ENCODE results near the gene DOLPP1.
"Not testable (repeated sequence)": the region's sequence is repeated elsewhere in the genome, so short reads cannot be mapped to it uniquely, and the experiment has no call there.

Gene DOLPP1

GRCh38 chr9:129113645-129114304 lies 32.9 kb downstream of the DOLPP1 start:
- no peak for FAIRE-seq

DNA sequence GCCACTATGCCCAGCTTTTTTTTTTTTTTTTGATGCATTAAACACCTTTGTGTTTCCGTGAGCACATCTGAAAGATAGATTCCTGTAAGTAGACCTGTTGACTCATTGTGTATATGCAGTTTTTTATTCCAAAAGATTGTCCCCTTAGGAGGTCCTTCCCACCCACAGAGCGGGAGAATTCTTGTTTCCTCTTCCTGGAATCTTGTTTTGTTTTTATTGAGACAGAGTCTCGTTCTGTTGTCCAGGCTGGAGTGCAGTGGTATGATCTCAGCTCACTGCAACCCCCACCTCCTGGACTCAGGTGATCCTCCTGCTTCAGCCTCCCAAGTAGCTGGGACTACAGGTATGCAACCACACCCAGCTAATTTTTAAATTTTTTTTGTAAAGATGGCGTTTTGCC lies 37.9 kb downstream of the DOLPP1 start:
- FAIRE-seq, result no peak

- FAIRE-seq, result no peak
These were observed 40.6 kb downstream of the DOLPP1 start for GRCh38 chr9:129121483-129121882.

DNA sequence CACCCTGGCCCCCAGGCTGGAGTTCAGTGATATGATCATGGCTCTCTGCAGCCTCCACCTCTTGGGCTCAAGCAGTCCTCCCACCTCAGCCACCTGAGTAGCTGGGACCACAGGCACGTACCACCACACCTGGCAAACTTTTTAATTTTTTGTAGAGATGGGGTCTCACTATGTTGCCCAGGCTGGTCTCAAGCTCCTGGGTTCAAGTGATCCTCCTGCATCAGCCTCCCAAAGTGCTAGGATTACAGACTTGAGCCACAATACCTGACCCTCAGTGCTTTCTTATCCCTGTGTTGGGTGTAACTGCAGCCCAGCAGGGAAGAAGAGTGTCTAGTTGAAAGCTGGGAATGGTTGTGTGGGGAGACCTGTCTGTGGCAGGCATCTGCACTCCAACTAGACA lies 41.2 kb downstream of the DOLPP1 start:
- no peak for FAIRE-seq

DNA sequence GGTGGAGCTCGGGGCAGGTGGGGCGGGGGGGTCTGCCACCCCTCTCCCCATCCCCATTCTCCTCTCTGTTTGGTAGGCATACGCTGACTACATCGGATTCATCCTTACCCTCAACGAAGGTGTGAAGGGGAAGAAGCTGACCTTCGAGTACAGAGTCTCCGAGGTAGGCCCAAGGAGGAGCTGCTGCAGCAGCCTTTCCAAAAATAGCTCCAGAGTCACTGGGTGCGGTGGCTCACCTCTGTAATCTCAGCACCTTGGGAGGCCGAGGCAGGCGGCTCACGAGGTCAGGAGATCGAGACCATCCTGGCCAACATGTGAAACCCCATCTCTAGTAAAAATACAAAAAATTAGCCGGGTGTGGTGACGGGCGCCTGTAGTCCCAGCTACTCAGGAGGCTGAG lies 42.1 kb downstream of the DOLPP1 start:
- FAIRE-seq, result not testable (repeated sequence)

- no peak for FAIRE-seq
These were observed 43.7 kb downstream of the DOLPP1 start for GRCh38 chr9:129124506-129125069.

GRCh38 chr9:129125478-129125877 lies 44.6 kb downstream of the DOLPP1 start:
- no peak for FAIRE-seq

DNA sequence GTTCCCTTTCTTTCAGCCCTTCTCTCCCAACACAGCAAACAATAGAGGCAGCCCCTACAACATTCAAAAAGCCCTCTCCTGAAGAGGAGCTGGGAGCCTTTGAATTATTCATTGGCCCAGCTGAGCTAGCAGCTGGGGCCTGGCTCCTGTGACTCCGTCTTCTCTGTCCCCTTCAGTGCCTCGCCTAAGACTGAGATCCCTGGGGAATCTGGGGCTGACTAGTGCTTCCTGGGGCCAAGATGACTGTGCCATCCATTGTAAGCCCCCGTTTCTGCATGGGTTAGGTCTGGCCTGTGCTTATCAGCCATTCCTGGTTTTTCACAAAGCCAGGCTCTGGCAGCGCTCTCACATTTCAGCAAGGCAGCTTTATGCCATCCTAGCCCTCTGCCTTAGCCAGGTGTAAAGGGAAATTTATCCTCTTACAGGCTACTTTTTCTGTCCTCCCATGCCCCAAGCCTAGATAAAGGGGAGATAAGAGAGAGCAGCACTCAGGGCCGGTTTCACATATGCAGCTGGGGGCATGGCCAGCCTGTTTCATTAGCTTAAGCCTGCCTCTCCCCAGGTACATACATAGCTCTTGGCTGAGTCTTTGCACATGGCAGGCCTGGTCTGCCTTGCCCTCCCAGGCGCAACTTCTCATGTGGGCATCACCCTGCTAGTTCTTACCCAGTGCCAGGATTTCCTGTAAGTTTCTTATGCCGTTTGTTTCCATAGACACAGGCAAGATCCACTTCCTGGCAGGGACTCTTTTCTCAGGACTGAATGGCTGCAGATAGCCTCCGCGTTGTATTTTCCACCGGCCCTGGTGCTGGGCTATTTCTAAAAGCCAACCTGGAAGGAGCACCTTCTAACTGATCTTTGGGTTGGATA lies 46.1 kb downstream of the DOLPP1 start:
- no peak for FAIRE-seq

DNA sequence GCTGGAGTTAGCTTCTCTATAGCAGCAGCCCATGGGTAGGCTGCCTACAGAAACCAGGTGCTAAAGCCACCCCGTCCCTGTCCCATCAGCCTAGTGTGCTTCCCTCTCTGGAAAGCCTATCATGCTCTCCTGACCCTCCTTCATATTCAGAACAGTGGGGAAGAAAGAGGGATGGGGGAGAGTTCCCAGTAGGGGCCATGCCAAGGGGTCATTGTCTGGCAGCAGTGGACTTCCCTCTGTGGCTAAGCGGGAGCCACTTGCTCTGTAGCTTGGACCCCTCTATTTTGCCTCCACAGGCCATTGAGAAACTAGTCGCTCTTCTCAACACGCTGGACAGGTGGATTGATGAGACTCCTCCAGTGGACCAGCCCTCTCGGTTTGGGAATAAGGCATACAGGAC lies 47.8 kb downstream of the DOLPP1 start:
- FAIRE-seq, result no peak

GRCh38 chr9:129130271-129130670 lies 49.4 kb downstream of the DOLPP1 start:
- not testable (repeated sequence) for FAIRE-seq

DNA sequence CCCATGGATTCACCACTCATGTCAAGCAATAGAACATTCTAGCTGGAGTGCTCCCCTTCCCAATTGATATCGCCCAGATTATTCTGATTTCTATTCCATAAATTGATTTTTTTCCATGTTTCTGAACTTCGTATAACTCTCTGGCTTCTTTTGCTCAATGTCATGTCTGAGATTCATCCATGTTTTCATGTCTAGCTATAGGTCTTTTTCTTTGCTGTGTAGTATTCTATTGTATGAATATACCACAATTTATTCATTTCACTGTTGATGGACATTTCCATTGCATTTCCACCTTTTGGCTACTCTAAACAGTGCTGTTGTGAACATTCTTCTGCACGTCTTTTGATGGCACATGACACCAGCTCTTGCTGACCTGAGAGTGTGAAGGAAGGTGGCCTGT lies 49.9 kb downstream of the DOLPP1 start:
- FAIRE-seq, result no peak

DNA sequence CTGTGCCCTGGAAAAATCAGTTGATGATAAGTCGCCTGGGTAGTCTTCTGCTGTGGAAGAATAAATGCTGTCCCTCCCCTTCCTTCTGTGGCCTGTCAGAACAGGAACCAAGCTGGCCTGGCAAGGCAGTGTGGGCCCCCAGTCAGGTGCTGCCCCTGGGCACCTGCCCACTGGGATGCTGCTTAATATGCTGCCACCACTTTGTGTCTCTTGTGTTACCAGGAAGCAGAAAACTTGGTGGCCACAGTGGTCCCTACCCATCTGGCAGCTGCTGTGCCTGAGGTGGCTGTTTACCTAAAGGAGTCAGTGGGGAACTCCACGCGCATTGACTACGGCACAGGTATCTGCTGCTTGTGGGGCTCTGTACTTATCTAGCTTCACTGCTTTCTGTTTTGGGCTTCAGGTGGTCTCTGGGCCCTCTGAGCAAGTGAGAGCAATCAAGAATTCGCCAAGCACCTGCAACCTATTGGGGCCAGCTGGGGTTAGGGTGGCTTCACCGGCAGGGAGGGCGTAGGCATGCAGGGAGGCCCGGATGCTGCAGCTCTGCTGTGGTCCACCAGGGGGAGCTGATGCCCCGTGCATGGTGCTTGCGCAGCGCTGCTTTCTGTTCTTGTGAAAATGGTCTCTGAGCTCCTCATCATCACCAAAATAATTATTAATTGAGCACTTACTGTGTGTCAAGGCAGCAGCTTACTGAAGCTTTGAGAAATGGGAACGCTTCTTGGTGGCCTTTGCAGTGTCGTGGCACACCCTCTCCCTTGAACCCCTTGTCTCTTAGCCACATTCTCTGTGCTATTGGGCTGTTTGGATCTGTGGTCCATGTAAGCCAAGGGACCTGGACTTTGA lies 50.6 kb downstream of the DOLPP1 start:
- no peak for FAIRE-seq

- no peak for FAIRE-seq
These were observed 52.2 kb downstream of the DOLPP1 start for GRCh38 chr9:129133082-129133481.

GRCh38 chr9:129135476-129135875 lies 54.6 kb downstream of the DOLPP1 start:
- FAIRE-seq, result no peak

DNA sequence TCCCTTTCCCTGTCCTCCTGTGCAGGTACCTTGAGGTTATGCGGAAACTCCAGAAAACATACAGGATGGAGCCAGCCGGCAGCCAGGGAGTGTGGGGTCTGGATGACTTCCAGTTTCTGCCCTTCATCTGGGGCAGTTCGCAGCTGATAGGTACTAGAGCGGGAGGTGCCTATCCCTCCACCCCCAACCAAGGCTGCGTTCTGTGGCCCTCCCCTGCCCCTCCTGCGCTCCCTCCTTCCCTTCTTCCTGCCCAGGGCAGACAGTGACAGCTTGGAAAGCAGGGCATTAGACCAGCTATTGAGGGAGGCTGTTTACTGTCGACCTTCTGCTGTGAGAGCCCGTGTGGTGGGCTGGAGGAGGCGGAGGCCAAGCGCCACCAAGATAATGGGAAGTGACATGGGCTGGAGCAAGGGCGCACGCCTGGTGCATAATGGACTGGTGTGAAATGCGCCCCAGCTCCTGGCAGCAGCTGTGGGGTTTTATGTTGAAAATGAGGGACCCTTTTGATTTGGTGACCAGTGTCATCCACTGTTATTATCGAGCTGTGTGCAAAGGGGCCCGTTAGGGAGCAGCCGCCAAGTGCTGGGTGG lies 55.6 kb downstream of the DOLPP1 start:
- FAIRE-seq, result no peak

- FAIRE-seq, result no peak
These were observed 56.6 kb downstream of the DOLPP1 start for GRCh38 chr9:129137292-129138143.

GRCh38 chr9:129138144-129138462 lies 57.2 kb downstream of the DOLPP1 start:
- no peak for FAIRE-seq

DNA sequence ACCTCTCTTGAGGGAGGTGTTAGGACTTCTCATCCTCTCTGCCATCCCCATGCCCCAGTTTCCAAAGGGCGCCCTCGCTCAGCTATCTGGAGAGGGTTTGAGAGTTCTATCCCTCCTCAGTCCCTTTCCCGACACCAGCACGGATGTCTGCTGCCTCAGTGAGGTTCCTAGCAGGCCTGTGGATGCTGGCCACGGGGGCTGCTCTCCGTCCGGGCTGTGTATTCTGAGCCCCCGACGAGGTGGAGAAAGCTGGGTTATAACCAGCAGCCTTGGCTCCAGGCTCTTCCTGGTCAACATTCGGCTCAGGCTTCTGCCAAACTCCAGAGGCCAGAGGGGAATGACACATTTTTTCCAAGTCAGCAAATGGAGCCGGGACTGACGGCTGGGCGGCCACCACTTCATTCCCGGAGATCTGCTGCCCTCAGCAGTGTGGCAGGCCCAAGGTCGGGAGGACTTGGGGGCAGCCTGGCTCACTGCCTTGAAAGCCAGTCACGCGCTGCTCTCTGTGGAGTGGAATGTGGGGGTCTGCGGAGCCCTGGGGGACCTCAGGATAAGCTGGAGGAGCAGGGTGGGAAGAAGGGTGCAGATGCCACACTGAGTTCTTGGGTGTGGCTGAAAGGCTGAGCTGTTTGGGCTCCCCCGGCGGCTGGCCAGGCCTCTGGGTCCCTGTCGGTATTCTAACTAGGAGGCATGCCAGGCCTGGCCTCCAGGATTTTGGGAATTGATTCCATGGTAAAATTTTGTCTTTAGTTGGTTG lies 57.7 kb downstream of the DOLPP1 start:
- no peak for FAIRE-seq

DNA sequence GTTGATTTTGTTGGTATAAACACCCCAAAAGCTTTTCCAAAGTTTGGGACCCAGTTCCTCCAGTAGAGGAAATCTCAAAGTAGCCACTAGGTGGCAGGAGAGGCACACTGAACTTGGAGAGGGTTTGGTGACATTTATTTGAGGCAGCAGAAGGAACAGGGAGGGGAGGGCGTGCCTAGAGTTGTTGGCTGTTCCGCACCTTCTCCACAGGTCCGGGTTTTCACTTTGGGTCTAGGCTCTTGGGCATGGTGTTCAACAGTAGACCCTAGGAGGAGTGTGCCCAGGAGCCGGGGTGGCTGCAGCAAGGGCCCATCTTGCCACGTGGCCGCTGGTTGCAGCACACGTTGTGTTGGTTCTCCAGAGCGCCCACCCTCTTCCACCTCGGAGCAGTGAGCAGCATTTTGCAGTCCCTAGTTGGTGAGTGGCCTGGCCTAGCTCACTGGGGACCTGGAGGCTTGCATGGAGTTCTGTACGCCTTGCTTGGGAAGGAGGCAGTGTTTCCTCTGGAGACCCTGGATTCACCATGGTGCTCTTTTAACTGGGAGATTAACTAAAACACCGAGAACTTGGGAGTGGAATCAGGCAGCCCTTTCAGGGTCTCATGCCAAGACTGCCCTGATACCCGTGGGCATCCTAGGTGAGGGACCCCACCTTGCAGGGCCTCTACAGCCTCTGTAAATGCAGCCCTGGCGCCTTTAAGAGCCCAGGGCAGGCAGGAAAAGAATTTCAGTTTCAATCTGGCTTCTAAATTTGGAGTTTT lies 58.5 kb downstream of the DOLPP1 start:
- FAIRE-seq, result no peak

DNA sequence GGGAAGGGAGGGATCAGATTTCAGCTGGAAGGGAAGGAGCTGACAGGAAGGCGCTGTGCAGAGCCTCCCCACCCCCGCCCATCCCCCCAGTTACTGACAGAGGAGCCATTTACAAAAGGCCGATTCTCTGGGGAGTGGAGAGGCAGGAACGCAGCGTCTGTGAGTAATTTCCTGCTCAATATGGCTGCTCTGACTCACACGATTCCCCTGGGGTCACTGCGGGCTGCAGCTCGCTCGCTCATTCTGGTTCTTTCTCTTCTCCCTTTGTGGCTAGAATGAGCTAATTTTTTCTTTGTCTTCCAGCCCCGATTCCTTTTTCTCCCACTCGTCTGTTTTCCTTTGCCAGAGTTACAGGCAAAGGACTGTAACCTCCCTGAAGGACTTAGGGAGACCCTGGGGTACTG lies 59.1 kb downstream of the DOLPP1 start:
- FAIRE-seq, result no peak

All from colon (tissue), 2 donors.